Testis (tissue), 5 donors: ENCODE results near the gene ADISSP. TPM values are rescaled to one million over a fixed set of nuclear protein-coding genes. Genes with fewer than 3 reads are reported as not detected.

Source experiments
- DNase-seq: peaks from one replicate; pipeline ENCODE4 v3.0.0-alpha.2; 2019
- H3K27ac ChIP-seq, 2 donors: fragments of 200-600 bp; sonication (generic); one replicate each; pipeline ENCODE4 v1.5.1; 2019
- H3K27me3 ChIP-seq: fragments of 200-600 bp; sonication (generic); one replicate; pipeline ENCODE4 v1.5.1; 2019
- H3K36me3 ChIP-seq: fragments of 200-600 bp; sonication (generic); one replicate; pipeline ENCODE4 v1.5.1; 2017; ENCODE audit warnings: low read depth; ENCODE audit errors: missing control alignments
- H3K4me1 ChIP-seq: fragments of 200-600 bp; sonication (generic); one replicate; pipeline ENCODE4 v1.5.1; 2019
- H3K4me3 ChIP-seq, 2 donors: fragments of 200-600 bp; sonication (generic); one replicate each; pipeline ENCODE4 v1.5.1; 2017 to 2019
- H3K9me3 ChIP-seq: fragments of 200-600 bp; sonication (generic); one replicate; pipeline ENCODE4 v1.5.1; 2017
- CTCF ChIP-seq, 3 experiments: fragments of 450-650 bp in 2 of 3; fragments of 200-600 bp in 1 of 3; sonication (generic) in 1 of 3; IDR thresholded peaks; one replicate each; pipeline ENCODE4 v1.5.1; 2016 to 2019; ENCODE audit warnings: antibody characterized with exemption in 3 of 3, mild to moderate bottlenecking in 2 of 3, moderate library complexity in 1 of 3
- POLR2A ChIP-seq: fragments of 450-650 bp; IDR thresholded peaks from one replicate; pipeline ENCODE4 v1.6.1; 2017; ENCODE audit warnings: antibody characterized with exemption, mild to moderate bottlenecking, moderate library complexity
- WGBS, 2 donors: methylation state at CpG; one replicate each; pipeline ENCODE4 v1.1.5; 2018; 5-methylcytosine and 5-hydroxymethylcytosine counted together
- intact Hi-C: fragments of 100-400 bp; cut with DNase I; formaldehyde crosslinking; loops from one replicate; pipeline ENCODE4 v1.15.1; 2023; ENCODE audit warnings: low total_unique reads
- long read RNA-seq, 2 donors: transcript quantifications; one replicate each; lab custom pipeline, GENCODE V29; 2026
- polyA plus RNA-seq: library from polyadenylated mRNA; stranded (reverse); fragments of 350-450 nt; fragmentation: Illumina TruSeq; extraction: RNeasy Lipid Tissue Mini Kit (QIAGEN cat#74804); gene quantifications from one replicate; pipeline ENCODE4 v1.2.3, GENCODE V29; 2014; ENCODE audit warnings: low read depth, low replicate concordance; ENCODE audit not compliant: insufficient read depth
- total RNA-seq, 2 donors: library from RNA; depleted of rRNA; stranded (reverse); fragments of >200 nt; gene quantifications; one replicate each; pipeline ENCODE4 v1.2.3, GENCODE V29; 2016

ADISSP gene
- total RNA-seq (10 to 100 TPM; 17.6 to 19.7 TPM), polyA plus RNA-seq (36.5 TPM)
- long read RNA-seq, donor 1, transcript C20orf27-202 (6 exons, 1,886 nt) = major isoform, 44 of 46 reads
- long read RNA-seq, donor 1, partial matches to known transcripts = 0 of 46 reads
- long read RNA-seq, donor 1, other reads (novel, unspliced or antisense) = 0 of 46 reads
- long read RNA-seq, donor 2, transcript C20orf27-202 (6 exons, 1,886 nt) = major isoform, 24 of 25 reads
- long read RNA-seq, donor 2, partial matches to known transcripts = 0 of 25 reads
- long read RNA-seq, donor 2, other reads (novel, unspliced or antisense) = 0 of 25 reads

DNA sequence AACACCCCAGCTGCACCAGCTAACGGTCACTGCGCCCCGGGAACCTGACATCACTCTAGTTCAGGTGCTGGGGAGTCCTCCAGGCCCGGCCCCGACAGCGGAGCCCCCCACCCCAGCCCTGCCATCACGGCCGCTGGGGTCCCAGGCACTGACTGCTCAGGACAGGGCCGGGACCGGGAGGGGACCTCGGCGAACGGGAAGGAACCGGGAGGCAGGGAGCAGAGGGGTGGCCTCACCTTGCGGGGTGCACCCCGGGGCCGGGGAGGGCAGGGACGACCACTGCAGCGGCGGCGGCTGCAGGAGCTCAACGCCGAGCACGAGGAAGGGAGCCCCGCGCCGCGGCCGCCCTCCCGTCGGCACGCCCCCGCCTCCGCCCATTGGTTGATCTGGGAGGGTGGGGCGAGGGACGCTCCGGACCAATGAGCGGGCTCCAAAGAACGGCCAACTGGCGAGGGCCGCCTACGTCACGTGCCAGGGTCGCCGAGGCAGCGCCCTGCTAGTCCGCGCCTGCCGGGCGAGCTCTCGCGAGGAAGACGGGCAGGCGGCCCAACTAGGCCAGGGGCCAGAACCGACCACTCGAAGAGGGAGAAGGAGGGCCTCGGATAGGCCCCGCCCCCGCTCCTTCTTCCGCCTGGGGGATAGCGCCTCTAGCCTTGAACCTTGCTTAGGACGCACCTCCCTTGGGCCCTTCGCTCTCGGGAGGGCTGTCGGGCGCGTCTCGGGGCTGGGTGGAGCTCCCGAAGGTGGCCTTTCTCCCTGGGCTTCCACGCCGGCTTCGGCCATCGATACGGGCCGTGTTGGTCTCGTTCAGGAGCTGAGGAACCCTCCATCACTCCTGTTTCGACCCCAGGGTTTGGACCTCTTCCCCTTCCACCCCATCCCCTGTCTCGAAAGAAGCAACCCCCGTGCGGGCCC, at the start of gene ADISSP:
ADISSP (minus strand) TSS at position 327 of the 915 bp plus-strand sequence. CDS start 7,653 bp downstream, outside the sequence.
- intact Hi-C loops = no loop called here
- Histone ChIP-seq H3K27me3 (no peaks in the 10 kb centered on the region), H3K4me1 (peaks cover 8% of the 10 kb centered on the region), H3K27ac (peak within 1 kb of the TSS; percentile 87 to 91), H3K36me3 (no peaks in the 10 kb centered on the region), H3K9me3 (no peaks in the 10 kb centered on the region), H3K4me3 (peak within 1 kb of the TSS; percentile 63 to 73)
- peak; percentile 99 for DNase-seq
- WGBS, 2 donors = 0 to 3% methylated on average over 6 to 55 of the region's 80 CpGs
- TF ChIP-seq CTCF (IDR thresholded peaks at IDR 0.05) (no peak), POLR2A (no peak)

DNA sequence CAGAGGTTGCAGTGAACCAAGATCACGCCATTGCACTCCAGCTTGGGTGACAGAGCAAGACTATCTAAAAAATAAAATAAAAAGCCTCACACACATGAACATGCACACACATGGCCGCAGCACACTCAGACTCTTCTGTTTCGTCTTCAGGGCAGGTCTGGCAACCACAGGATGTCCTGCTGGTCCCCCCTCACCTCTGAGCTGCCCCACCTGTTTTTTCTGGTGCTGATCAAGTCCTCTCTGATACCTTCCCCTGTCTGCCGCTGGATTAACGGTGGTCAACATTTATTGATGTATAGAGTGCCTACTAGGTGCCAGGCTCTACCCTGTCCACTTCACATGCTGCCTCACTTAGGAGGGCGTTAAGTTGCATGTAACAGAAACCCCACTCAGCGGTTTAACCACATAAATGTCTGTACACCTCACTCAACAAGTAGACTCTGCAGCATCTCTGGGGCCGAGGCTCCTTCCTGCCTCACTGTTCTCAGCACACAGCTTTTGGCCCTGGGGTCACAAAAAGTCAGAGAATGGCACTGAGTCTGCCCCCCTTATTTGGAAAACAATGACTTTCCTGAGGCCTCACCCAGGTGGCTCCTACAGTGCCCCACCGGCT, 48.3 kb upstream of the ADISSP start:
- no peaks in the 10 kb centered on the region for H3K9me3 ChIP-seq
- 89 to 90% methylated on average over 9 of the region's 9 CpGs for WGBS, 2 donors
- intact Hi-C loops = no loop called here
- H3K4me1 ChIP-seq = peaks cover 38% of the 10 kb centered on the region
- H3K27me3 ChIP-seq = no peaks in the 10 kb centered on the region
- no peak overlapping the region for H3K27ac ChIP-seq
- no peaks in the 10 kb centered on the region for H3K36me3 ChIP-seq
- H3K4me3 ChIP-seq = no peak overlapping the region
- no peak for DNase-seq
- TF ChIP-seq POLR2A (no peak), CTCF (IDR thresholded peaks at IDR 0.05) (no peak)

GRCh38 chr20:3814928-3815495, 47.5 kb upstream of the ADISSP start:
- Histone ChIP-seq H3K9me3 (no peaks in the 10 kb centered on the region), H3K4me1 (peaks cover 42% of the 10 kb centered on the region), H3K27me3 (no peaks in the 10 kb centered on the region), H3K27ac (no peak overlapping the region), H3K4me3 (no peak overlapping the region), H3K36me3 (no peaks in the 10 kb centered on the region)
- DNase-seq = no peak
- 87 to 90% methylated on average over 7 of the region's 7 CpGs for WGBS, 2 donors
- intact Hi-C loops = no loop called here
- TF ChIP-seq POLR2A (no peak), CTCF (IDR thresholded peaks at IDR 0.05) (no peak)

GRCh38 chr20:3813848-3814581, 46.5 kb upstream of the ADISSP start:
- no peaks in the 10 kb centered on the region for H3K9me3 ChIP-seq
- no peak overlapping the region for H3K4me3 ChIP-seq
- H3K36me3 ChIP-seq = no peaks in the 10 kb centered on the region
- TF ChIP-seq POLR2A (no peak), CTCF (IDR thresholded peaks at IDR 0.05) (no peak)
- H3K27me3 ChIP-seq = no peaks in the 10 kb centered on the region
- peaks cover 34% of the 10 kb centered on the region for H3K4me1 ChIP-seq
- intact Hi-C loops = no loop called here
- 91 to 95% methylated on average over 12 of the region's 12 CpGs for WGBS, 2 donors
- H3K27ac ChIP-seq = no peak overlapping the region
- no peak for DNase-seq
